ENCODE data around the gene TARP.
"Not testable (repeated sequence)": the region's sequence is repeated elsewhere in the genome, so short reads cannot be mapped to it uniquely, and the experiment has no call there.

The TARP gene

DNA sequence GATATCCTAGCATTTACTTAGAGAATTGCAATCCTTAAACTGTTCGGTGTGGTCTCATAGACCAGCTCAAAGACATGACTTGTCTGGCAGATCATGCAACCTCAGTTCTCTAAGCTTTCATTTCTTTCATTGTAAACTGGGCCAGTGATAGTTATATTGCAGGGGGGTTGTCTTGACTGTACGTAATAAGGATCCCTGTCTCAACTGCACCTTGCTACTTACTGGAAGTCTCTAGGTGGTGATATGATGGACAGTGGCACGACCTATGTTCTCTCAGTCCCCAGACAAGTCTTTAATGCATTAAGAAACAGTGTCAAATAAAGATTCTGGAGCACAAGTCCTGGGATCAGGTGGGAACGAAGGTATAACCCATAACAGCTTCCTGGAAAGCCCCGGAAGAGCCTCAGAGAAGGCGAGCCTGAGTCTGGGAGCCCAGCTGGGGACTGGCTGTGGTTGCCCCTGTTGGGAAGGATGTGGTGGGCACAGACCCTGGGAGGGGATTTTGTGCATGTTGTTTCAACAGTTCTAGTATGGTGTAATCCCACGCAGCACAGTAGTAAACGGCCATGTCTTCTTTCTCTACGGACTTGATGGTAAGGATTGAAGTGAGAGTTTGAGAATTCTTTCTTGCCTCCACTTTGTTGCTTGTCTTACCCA lies 26.0 kb upstream of the TARP start:
- DNase-seq (ENCODE audit: low spot score): no peak

GRCh38 chr7:38296059-38296857 lies 22.8 kb upstream of the TARP start:
- no peak for DNase-seq (ENCODE audit: low spot score)

DNA sequence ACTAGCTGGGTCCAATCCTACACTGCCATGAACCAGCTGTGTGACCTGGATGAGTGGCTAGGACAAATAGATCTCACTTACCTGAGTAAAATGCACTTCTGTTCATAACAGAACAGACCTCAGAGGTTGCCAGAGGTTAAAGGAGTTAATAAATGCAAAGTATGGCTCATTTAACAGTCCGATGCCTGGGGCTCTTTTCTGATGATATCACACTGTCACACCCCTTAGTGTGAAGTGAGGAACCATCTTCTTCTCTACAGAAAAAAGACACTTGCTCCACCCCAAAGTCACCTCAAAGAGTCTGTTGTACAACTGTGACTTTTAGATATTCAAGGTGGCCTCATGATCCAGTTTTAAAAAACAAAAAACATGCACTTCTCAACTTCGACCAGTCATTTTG lies 21.5 kb upstream of the TARP start:
- no peak for DNase-seq (ENCODE audit: low spot score)

- DNase-seq (ENCODE audit: low spot score): no peak
Observed at GRCh38 chr7:38292442-38292841, 19.0 kb upstream of the TARP start.

DNA sequence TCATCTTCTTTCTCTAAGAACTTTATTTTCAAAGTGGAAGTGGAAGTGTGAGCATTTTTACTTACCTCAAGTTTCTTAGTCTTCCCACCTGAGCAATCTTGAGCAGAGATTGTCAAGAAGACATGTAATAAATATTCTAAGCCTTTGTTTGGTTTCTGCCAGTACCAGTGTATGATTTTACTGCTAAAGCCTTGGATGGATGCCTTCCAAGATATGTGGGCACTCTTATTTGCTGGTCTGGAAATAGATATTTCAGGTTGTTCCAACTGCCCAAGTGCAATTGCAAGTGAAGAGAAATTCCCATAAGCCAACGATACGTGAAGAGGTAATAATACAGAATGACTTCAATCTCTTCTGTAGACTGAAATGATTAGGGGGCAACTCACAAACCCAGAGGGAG lies 18.2 kb upstream of the TARP start:
- DNase-seq (ENCODE audit: low spot score): no peak

- DNase-seq (ENCODE audit: low spot score): no peak
Observed at GRCh38 chr7:38291117-38291647, 17.7 kb upstream of the TARP start.

DNA sequence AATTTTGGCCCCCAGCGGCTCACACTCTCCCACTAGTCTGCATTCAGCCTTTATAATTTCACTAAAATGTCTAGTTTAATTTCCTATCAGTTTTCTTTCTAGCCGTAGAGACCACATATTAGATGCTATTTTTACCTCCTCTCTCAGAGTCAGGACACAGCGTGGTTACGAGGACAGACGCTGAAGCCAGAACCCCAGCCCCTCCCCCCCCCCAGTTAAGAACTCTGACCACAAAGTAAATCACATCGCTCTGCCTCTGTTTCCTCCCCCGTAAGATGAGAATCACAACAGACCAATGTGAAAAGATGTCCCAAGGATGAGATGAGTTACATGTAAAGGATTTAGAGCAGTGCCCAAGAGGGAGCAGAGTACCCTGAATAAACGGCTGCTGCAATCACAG lies 11.1 kb upstream of the TARP start:
- no peak for DNase-seq (ENCODE audit: low spot score)

GRCh38 chr7:38283809-38284208 lies 10.4 kb upstream of the TARP start:
- DNase-seq (ENCODE audit: low spot score): no peak

- DNase-seq (ENCODE audit: low spot score): no peak
Observed at GRCh38 chr7:38283107-38283506, 9.7 kb upstream of the TARP start.

DNA sequence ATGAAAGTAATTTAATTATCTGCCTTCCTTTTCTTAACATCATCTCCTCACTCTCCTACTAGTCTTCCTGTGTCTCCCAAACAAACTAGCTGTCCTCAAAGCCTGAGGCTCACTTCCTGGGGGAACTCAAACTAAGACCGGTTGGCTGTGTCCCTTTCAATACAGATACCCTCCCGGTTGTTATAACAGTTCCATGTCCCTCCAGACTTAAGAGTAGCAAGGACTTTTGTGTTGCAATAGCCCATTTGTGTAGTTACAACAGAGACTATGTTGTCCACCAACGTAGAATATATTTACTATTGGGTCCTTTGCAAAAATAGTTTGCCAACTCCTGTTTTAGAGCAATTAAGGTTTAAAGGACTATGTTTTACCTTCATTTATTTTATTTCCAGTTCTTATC lies 8.6 kb upstream of the TARP start:
- DNase-seq (ENCODE audit: low spot score): no peak

DNA sequence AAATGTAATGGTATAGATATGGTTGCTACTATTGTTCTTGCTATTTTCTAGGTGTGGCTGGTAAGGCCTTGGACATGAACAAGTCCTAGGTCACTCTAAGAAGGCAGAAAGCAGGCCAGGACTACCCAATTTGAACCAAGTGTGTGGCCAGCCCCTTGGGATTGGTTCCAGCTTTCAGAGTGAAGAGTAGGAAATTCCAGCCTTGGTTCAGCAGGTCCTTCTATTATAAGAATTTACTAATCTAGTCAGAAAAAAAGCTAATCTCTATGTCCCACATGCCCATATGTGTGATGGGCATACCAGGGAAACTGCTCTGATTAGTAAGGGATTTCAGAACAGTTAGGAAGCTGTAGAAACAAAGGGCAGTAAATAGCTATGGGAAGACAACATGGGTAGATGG lies 7.8 kb upstream of the TARP start:
- DNase-seq (ENCODE audit: low spot score): no peak

DNA sequence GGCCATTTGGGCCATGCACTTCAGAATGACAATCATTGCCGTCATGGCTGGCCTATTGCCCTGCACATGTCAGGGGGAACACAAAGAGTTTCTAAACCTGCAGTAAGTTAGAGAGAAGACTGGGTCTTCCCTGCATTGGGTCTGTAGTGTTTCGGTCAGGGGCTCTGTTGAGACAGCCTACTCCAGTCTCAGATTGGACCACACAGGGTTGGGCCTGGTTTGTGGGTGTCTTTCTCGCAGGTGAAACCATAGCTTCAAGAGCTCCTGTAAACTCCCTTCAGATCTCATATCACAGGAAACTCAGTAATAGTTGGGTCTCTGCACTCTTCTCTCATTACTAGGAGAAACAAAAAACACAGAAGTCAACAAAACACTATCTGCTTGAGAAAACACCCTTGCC lies 7.3 kb upstream of the TARP start:
- no peak for DNase-seq (ENCODE audit: low spot score)

DNA sequence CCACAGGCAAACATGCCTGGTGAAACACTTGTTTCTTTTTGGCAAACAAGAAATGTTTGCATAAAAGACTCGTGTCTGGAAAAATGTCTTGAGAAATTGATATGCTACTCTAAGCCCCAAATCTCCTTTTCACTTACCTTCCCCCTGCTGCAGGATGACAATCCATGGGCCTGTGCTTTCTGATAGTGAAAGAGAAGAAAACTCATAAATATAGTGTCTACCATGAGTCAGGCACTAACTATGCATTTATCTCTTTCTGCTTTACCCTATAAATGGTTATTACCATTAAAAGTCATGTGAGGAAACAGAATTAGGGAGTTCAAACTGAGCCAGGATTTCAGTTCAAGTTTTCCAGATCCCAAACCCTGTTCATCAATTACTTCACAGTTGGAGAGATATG lies 6.6 kb upstream of the TARP start:
- no peak for DNase-seq (ENCODE audit: low spot score)

DNA sequence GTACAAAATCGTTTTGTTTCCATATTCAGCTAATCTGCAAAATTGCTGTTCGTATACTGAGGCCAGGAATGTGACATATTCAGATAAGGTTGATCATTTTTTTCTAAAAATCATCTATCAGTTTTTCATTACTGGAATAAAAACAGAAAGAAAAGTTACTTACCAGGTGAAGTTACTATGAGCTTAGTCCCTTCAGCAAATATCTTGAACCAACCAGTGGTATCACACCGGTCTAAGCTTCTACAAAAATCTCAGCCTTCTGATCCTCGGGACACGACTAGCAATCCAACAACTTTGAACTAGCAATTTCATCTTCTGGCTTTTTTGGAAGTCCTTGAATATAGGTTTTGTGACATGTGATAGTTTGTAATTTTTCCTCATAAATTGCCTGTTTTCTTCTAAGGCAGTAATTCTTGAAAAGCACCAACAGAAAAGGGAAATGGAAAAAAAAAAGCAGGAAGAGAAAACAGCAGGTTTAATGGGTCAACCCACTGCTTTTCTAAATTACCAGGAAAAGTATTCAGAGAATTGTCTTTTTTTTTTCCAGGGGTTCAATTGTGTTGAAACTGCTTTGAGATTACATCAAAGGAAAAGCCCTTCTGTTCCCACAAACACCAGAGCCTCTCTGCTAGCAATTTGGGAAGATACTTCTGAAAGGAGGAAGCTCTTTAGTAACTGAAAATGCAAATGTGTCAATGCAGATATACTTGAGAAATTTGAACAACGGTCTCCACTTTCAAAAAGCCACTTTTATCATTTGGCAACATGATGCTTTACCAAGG lies 2.9 kb upstream of the TARP start:
- no peak for DNase-seq (ENCODE audit: low spot score)

DNA sequence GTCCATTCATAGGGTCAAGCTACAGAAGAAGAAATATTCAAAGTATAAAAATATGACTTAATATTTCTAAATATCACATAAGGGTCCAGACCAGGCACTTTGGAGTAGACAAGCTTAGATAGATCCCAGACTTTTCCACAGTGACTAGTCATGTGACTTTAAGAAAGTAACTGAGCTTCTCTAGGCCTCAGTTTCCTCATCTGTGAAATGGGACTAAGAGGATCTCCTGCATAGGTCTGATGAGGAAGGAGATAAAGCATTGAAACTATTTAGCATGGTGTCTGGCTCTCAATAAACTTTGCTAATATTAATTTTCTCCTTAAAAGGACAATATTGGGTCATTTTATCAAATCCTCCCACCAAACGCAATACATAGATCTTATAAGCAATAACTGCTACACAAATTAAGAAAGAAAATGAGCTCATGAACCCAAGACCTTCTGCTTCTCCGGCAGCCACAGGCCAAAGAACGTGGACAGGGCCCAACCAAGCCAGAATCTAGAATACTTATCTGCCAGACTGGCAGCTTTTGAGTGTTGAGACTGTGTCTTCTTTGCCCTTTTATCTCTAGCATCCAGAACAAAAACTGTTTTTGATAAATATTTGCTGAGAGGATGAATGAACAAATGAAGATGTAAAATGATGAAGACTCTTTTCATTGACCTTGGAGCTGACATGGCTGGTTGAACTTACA lies 1.6 kb upstream of the TARP start:
- no peak for DNase-seq (ENCODE audit: low spot score)

GRCh38 chr7:38274486-38274885 lies 1.1 kb upstream of the TARP start:
- DNase-seq (ENCODE audit: low spot score): no peak

GRCh38 chr7:38270405-38270804 lies 3.0 kb downstream of the TARP start:
- DNase-seq (ENCODE audit: low spot score): not testable (repeated sequence)

- DNase-seq (ENCODE audit: low spot score): not testable (repeated sequence)
Observed at GRCh38 chr7:38269704-38270346, 3.6 kb downstream of the TARP start.

DNA sequence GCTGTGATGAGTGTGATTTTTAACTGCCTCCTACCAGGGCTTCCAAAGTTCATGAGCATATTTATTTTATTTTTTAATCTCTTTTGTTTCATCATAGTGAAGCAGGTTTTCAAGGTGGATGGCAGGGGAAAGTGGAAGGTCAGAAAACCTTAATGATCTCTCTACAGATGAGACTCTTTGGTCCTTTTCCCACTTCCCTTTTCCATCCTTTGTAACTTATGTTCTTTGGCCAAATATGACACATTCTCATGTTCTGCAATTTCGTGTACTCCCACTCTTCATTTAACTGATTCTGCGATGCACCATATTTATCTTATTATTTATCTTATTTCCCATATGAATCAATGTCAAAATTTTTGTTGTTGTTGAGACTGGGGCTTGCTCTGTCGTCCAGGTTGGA lies 7.5 kb downstream of the TARP start:
- not testable (repeated sequence) for DNase-seq (ENCODE audit: low spot score)

- not testable (repeated sequence) for DNase-seq (ENCODE audit: low spot score)
Observed at GRCh38 chr7:38264602-38265001, 8.8 kb downstream of the TARP start.

DNA sequence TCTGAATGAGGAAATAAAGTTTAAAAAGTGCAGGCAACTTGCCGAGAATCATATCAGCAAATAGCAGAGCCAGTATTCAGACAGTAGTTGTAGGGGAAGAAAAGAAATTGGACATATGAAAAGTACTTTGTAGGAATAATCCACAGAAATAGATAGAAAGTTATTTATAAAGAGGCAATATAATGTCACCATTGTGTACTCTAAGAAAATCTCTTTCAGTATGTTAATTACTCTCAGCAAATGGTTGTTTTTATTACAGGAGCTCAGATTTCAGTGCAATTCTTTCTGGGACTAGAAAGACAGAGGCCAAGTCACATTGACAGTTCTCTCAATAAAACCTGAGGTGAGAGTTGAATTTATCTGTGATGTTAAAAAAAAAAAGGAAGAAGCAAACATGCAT lies 10.2 kb downstream of the TARP start:
- DNase-seq (ENCODE audit: low spot score): not testable (repeated sequence)
